Measurements from ENCODE around the gene MAD1L1.
A peak's percentile ranks its signal among the peaks of the same experiment; 100 is the strongest.

MAD1L1 gene

GRCh38 chr7:2110610-2111396, 121.9 kb downstream of the MAD1L1 start:
- Histone ChIP-seq H3K4me1 (ENCODE audit: insufficient read depth, poor library complexity, severe bottlenecking) (peaks cover 26% of the 10 kb centered on the region), H3K27ac (ENCODE audit: poor library complexity, severe bottlenecking) (no peak overlapping the region), H3K36me3 (ENCODE audit: low read depth) (no peaks in the 10 kb centered on the region), H3K4me3 (ENCODE audit: severe bottlenecking) (no peak overlapping the region), H3K9me3 (ENCODE audit: severe bottlenecking) (no peaks in the 10 kb centered on the region), H3K27me3 (ENCODE audit: insufficient read depth, poor library complexity, severe bottlenecking) (no peaks in the 10 kb centered on the region)
- ATAC-seq (ENCODE audit: low read depth) (no peak), DNase-seq (ENCODE audit: low spot score) (no peak)
- TF ChIP-seq CTCF (IDR thresholded peaks at IDR 0.05; ENCODE audit: poor library complexity, severe bottlenecking), result no peak

- no peaks in the 10 kb centered on the region for H3K36me3 ChIP-seq (ENCODE audit: low read depth)
- no peak for TF ChIP-seq CTCF (IDR thresholded peaks at IDR 0.05; ENCODE audit: poor library complexity, severe bottlenecking)
- H3K9me3 ChIP-seq (ENCODE audit: severe bottlenecking), result no peaks in the 10 kb centered on the region
- H3K4me1 ChIP-seq (ENCODE audit: insufficient read depth, poor library complexity, severe bottlenecking), result peaks cover 23% of the 10 kb centered on the region
- H3K27me3 ChIP-seq (ENCODE audit: insufficient read depth, poor library complexity, severe bottlenecking), result no peaks in the 10 kb centered on the region
- ATAC-seq (ENCODE audit: low read depth), result peak; percentile 86
- H3K4me3 ChIP-seq (ENCODE audit: severe bottlenecking), result no peak overlapping the region
- peak overlapping the region; percentile 11 for H3K27ac ChIP-seq (ENCODE audit: poor library complexity, severe bottlenecking)
- no peak for DNase-seq (ENCODE audit: low spot score)
Measured at GRCh38 chr7:2109936-2110609, 122.7 kb downstream of the MAD1L1 start.

GRCh38 chr7:2109251-2109872, 123.4 kb downstream of the MAD1L1 start:
- peaks cover 21% of the 10 kb centered on the region for H3K4me1 ChIP-seq (ENCODE audit: insufficient read depth, poor library complexity, severe bottlenecking)
- no peak overlapping the region for H3K27ac ChIP-seq (ENCODE audit: poor library complexity, severe bottlenecking)
- TF ChIP-seq CTCF (IDR thresholded peaks at IDR 0.05; ENCODE audit: poor library complexity, severe bottlenecking), result no peak
- ATAC-seq (ENCODE audit: low read depth), result no peak
- no peak for DNase-seq (ENCODE audit: low spot score)
- no peaks in the 10 kb centered on the region for H3K36me3 ChIP-seq (ENCODE audit: low read depth)
- no peak overlapping the region for H3K4me3 ChIP-seq (ENCODE audit: severe bottlenecking)
- H3K9me3 ChIP-seq (ENCODE audit: severe bottlenecking), result no peaks in the 10 kb centered on the region
- H3K27me3 ChIP-seq (ENCODE audit: insufficient read depth, poor library complexity, severe bottlenecking), result no peaks in the 10 kb centered on the region

GRCh38 chr7:2108501-2109250, 124.1 kb downstream of the MAD1L1 start:
- ATAC-seq (ENCODE audit: low read depth) (no peak), DNase-seq (ENCODE audit: low spot score) (no peak)
- no peaks in the 10 kb centered on the region for H3K36me3 ChIP-seq (ENCODE audit: low read depth)
- no peaks in the 10 kb centered on the region for H3K9me3 ChIP-seq (ENCODE audit: severe bottlenecking)
- peaks cover 14% of the 10 kb centered on the region for H3K4me1 ChIP-seq (ENCODE audit: insufficient read depth, poor library complexity, severe bottlenecking)
- H3K27ac ChIP-seq (ENCODE audit: poor library complexity, severe bottlenecking), result no peak overlapping the region
- H3K27me3 ChIP-seq (ENCODE audit: insufficient read depth, poor library complexity, severe bottlenecking), result no peaks in the 10 kb centered on the region
- no peak overlapping the region for H3K4me3 ChIP-seq (ENCODE audit: severe bottlenecking)
- TF ChIP-seq CTCF (IDR thresholded peaks at IDR 0.05; ENCODE audit: poor library complexity, severe bottlenecking), result no peak

Data from RWPE2 (cell line).